ENCODE results near the gene PDLIM3.
"Not testable (repeated sequence)": the region's sequence is repeated elsewhere in the genome, so short reads cannot be mapped to it uniquely, and the experiment has no call there.

DNA sequence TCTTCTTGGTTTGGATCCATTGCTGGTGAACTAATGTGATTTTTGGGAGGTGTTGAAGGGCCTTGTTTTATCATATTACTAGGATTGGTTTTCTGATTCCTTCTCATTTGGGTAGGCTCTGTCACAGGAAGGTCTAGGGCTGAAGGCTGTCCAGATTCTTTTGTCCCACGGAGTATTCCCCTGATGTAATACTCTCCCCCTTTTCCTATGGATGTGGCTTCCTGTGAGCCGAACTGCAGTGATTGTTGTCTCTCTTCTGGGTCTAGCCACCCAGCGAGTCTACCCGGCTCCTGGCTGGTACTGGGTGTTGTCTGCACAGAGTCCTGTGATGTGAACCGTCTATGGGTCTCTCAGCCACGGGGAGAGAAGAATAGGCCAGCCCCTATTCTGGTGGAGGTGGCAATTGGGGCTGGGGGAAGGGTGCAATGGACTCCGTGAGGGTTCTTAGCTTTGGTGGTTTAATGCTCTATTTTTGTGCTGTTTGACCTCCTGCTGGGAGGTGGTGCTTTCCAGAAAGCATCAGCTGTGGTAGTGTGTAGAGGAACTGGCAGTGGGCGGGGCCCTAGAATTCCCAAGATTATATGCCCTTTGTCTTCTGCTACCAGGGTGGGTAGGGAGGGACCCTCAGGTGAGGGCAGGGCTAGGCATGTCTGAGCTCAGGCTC, 24.1 kb upstream of the PDLIM3 start:
- TF ChIP-seq, protein P1, sequence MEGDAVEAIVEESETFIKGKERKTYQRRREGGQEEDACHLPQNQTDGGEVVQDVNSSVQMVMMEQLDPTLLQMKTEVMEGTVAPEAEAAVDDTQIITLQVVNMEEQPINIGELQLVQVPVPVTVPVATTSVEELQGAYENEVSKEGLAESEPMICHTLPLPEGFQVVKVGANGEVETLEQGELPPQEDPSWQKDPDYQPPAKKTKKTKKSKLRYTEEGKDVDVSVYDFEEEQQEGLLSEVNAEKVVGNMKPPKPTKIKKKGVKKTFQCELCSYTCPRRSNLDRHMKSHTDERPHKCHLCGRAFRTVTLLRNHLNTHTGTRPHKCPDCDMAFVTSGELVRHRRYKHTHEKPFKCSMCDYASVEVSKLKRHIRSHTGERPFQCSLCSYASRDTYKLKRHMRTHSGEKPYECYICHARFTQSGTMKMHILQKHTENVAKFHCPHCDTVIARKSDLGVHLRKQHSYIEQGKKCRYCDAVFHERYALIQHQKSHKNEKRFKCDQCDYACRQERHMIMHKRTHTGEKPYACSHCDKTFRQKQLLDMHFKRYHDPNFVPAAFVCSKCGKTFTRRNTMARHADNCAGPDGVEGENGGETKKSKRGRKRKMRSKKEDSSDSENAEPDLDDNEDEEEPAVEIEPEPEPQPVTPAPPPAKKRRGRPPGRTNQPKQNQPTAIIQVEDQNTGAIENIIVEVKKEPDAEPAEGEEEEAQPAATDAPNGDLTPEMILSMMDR (IDR thresholded peaks at IDR 0.05) = not testable (repeated sequence)
- TF ChIP-seq POLR2AphosphoS5, POLR2A, EP300 (IDR thresholded peaks at IDR 0.05): not testable (repeated sequence)
